ENCODE results near the gene SLC25A11.
"Not testable (repeated sequence)": the region's sequence is repeated elsewhere in the genome, so short reads cannot be mapped to it uniquely, and the experiment has no call there.

Gene SLC25A11

DNA sequence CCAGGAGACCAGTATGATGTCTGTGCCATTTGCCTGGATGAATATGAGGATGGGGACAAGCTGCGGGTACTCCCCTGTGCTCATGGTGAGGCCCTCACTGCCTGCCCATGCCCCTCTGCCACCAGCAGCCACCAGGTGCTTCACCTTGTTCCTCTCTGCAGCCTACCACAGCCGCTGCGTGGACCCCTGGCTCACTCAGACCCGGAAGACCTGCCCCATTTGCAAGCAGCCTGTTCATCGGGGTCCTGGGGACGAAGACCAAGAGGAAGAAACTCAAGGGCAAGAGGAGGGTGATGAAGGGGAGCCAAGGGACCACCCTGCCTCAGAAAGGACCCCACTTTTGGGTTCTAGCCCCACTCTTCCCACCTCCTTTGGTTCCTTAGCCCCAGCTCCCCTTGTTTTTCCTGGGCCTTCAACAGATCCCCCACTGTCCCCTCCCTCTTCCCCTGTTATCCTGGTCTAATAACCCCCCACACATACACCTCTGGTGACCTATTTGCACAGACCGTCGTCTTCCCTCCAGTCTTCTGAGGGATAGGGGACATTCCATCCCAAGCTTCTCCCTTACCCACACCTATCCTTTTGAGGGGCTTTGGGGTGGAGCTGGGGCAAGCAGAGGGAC lies 4.8 kb upstream of the SLC25A11 start:
- no peak for DNase-seq

DNA sequence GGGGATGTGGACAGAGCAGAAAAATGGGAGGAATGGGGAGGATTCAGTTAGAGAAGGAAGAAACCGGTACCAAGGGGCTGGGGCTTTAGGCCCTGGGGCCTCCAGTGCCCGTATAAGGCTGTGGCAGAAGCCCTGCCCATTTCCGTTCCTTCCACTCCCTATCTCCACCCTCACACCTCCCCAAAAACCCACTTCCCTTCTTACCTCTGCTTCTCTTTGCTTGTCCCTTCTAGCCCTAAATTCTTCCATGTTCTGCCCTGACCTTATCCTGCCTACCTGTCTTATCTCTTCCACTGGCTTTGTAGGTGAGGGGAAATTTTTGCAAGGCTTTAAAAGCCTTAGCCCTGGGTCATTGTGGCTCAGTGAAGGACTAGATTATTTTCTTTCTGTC lies 4.3 kb upstream of the SLC25A11 start:
- DNase-seq = no peak

DNA sequence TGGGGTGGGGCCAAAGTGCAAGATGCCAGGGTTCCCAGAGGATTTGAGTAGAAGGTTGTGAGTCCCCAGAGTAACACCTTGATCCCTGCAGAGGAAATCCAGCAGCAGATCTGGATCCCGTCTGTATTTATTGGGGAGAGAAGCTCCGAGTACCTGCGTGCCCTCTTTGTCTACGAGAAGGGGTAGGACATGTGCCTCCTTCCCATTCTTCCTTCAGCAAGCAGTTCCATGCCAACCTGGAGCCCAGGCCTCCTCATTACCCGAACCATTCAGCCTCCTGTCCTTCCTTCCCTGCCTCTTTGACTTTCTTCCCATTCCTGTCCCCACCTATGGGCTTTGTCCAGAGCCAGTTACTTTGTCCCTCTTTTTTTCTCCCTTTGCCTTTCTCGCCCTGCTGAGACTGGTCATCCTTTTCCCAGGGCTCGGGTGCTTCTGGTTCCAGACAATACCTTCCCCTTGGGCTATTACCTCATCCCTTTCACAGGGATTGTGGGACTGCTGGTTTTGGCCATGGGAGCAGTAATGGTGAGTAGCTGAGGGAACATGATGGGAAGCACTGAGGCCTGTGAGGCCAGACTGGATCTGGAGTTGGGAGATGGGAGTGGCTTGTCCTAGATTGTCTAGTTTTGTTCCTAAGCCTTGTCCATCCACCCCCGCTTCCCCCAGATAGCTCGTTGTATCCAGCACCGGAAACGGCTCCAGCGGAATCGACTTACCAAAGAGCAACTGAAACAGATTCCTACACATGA lies 3.1 kb upstream of the SLC25A11 start:
- DNase-seq = no peak

DNA sequence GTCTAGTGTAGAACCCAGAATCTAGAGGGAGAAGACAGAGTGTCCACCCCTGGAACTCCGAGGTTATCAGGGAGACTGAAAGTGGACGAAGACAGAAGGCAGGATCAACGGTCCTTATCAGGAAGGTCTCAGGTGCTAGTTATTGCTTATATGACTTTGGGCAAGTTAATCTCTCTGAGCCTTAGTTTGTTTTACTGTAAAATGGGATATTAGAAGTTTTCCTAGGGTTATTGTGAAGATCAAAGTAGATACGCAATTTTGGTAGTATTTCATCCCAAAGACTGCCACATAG lies 1.4 kb upstream of the SLC25A11 start:
- no peak for DNase-seq

DNA sequence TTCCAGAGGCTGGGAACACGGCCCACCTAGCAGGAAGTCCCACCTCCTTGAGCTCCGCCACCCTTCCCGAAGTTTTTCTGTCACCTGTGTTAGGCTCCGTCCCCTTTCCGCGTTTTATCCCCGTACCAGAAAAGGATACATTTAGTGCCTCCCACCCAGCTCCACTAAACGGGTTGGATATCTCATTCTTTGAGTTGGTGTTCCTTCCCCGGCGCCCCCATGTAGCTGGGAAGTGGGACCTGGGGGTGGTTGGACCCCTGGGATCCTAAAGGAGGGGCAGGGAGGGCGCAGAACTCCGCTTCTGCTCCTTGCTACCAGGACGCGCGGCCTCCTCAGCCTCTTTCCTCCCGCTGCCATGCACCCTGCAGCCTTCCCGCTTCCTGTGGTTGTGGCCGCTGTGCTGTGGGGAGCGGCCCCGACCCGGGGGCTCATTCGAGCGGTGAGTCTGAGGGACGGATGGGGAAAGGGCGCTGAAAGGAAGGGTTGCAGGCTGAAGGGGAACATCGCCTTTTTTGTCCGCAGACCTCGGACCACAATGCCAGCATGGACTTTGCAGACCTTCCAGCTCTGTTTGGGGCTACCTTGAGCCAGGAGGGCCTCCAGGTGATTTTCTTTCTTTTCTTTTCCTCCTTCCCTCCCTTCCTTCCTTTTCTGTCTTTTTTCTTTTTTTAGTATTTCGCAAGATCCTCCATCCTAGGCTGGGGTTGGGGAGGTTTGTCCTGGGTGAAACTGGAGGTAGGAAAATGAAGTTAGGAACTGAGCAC lies 891 bp upstream of the SLC25A11 start:
- no peak for DNase-seq

DNA sequence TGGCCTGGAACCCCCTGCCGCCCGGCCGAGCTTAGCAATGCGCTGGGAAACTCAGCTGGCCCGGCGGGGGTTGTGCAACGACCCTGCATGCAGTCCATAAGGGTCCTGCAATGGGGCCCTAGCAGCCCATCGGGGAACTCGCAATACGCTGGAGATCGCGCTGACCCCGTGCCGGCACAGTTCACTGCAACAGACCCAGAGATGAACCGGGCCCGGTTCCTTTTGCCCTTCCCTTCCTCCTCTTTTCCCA lies 375 bp downstream of the SLC25A11 start:
- no peak for DNase-seq

DNA sequence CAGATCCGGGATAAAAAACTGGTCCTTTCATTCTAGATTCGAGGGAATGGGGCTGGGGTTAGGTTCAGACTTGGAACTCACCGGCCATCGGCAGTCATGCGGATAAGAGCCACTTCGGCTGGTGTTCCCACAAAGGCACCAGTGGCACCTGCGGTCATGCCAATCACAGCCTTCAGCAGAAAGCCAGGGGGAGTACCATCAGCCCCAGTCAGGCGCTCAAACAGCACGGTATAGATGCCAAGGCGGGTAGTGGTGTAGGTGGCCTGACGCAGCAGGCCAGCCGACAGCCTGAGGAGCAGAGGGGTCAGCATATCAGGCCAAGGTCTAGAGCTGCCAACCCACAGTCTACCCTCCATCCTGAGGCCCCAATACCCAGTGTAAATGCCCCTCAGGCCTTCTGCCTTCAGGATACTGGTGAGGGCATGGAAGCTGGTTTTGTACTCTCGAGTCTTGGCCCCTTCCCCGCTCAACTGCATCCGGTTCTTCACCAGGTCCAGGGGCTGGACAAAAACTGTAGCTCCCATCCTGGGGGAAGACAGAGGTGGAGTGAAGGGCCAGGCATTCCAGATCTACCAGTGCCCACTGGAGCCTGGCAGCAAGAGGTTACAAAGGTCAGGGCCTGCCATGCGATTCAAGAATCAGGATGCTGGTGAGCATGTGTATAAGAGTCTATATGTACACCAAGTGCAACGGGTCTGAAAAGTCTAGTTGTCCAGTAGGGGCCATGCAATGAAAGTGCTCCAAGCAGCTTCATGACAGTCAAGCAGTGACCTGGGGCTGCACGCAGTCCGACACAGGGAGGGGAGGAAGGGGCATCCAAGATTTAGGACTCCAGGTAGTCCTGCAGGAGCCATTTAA lies 929 bp downstream of the SLC25A11 start:
- DNase-seq = no peak

DNA sequence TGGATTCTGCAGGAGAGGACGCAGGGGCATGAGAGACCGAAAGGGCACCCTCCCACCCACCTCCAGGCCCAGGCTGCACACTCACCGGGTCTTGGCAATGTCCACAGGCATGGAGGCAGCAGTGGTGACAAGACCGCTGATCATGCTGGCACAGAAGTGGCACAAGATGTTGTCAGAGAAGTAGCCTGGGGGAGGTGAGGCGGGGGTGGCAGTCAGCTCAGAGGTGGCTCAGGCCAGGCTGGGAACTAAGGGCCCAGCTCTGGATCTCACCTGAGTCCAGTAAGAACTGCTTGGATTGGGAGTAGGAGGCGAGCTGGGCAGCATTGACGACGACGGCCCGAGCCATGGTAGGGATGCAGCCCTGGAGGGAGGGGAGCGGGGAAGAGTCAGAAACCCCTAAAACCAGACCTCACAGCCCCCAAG lies 1.8 kb downstream of the SLC25A11 start:
- no peak for DNase-seq

DNA sequence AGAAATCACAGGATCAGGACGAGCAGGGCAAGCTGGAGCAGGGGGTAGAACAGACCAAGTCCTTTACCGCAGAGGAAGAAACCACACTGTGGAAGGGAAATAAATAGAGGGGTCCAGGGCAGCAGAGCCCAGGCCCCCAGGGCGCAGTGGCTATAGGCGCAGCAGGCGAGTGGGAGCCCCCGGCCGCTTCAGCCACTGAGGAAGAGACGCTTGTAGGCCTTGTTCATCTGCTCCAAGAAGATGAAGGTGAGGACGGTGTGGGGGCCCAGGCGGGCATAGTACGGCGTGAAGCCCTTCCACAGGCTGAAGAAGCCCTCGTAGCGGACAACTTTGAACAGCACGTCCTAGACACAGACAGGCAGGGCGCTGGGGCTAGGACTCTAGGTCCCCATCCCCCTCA lies 2.3 kb downstream of the SLC25A11 start:
- no peak for DNase-seq

DNA sequence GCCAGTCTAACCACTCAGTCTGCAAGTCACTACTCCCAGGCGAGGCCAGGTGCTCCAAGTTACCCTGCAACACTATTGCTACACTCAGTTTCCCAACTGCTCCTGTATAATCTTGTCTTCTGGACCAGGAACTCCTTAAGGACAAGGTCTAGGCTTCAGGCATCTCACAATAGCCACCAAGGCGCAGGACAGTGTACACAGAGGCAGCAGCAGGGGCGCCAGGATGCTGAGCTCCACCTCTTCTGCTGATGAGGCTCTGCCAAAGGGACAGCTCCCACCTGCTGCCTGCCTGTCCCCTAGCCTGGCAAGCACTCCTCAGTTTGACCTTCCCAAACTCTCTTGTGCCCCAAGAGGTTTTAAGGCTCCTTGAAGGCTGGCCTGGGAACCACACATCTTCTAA lies 3.4 kb downstream of the SLC25A11 start:
- DNase-seq = no peak

DNA sequence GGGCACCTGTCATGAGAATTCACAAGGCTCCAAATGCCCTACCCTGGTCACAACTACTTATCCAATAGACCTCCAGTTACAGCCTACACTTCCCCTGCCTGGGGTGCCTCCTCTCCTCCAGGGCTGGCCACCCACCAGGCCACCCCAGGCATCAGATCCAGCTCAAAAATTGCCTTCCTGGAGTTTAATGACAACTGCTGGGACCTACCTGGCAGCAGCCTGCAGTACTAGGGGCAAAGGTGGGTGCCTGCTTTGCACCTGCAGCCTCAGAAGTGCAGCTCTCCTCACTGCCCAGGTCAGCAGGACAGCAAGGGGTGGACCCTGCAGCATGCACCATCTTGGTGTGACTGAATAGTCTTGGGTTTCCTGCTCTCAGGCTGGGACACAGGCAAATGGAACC lies 4.2 kb downstream of the SLC25A11 start:
- no peak for DNase-seq

DNA sequence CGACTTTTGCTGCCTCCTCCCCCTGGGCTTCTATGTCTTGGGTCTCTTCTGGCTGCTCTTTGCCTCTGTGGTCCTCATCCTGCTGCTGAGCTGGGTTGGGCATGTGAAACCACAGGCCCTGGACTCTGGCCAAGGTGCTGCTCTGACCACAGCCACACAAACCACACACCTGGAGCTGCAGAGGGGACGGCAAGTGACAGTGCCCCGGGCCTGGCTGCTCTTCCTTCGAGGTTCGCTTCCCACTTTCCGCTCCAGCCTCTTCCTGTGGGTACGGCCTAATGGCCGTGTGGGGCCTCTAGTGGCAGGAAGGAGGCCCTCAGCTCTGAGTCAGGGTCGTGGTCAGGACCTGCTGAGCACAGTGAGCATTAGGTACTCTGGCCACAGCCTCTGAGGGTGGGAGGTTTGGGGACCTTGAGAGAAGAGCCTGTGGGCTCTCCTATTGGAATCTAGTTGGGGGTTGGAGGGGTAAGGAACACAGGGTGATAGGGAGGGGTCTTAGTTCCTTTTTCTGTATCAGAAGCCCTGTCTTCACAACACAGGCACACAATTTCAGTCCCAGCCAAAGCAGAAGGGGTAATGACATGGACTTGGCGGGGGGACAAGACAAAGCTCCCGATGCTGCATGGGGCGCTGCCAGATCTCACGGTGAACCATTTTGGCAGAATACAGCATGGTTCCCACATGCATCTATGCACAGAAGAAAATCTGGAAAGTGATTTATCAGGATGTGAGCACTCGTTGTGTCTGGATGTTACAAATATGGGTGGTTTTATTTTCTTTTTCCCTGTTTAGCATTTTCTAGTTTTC lies 5.5 kb downstream of the SLC25A11 start:
- DNase-seq = no peak

DNA sequence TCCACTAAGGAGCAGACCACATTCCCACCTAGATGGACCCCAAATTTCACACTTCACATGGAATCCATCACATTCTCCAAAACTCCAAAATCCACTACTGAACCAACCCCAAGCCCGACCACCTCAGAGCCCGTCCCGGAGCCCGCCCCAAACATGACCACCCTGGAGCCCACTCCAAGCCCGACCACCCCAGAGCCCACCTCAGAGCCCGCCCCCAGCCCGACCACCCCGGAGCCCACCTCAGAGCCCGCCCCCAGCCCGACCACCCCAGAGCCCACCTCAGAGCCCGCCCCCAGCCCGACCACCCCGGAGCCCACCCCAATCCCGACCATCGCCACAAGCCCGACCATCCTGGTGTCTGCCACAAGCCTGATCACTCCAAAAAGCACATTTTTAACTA lies 6.2 kb downstream of the SLC25A11 start:
- DNase-seq = no peak

DNA sequence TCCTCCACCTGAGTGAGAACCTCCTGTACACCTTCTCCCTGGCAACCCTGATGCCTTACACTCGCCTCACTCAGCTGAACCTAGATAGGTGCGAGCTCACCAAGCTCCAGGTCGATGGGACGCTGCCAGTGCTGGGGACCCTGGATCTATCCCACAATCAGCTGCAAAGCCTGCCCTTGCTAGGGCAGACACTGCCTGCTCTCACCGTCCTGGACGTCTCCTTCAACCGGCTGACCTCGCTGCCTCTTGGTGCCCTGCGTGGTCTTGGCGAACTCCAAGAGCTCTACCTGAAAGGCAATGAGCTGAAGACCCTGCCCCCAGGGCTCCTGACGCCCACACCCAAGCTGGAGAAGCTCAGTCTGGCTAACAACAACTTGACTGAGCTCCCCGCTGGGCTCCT lies 7.1 kb downstream of the SLC25A11 start:
- DNase-seq = no peak

DNA sequence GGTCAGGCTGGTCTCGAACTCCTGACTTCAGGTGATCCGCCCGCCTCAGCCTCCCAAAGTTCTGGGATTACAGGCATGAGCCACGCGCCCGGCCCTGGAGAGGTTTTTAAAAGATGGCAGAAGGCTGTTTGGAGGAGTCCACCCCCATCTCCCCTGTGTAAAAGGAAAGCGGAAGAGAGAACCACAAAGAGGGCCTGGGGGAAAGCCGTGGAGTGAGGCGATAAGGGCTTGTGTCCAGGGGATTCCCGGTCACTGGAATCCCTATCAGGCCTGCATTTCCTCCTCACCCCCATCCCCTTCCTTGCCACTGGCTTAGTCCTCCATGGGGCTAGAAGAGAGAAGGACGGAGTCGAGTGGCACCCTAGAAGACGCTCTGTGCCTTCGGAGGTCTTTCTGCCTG lies 7.9 kb downstream of the SLC25A11 start, which contains the start of gene GP1BA:
TSS of gene GP1BA (plus strand) at position 315 of the 400 bp plus-strand sequence. CDS start 328 bp downstream, outside the sequence.
- no peak for DNase-seq

DNA sequence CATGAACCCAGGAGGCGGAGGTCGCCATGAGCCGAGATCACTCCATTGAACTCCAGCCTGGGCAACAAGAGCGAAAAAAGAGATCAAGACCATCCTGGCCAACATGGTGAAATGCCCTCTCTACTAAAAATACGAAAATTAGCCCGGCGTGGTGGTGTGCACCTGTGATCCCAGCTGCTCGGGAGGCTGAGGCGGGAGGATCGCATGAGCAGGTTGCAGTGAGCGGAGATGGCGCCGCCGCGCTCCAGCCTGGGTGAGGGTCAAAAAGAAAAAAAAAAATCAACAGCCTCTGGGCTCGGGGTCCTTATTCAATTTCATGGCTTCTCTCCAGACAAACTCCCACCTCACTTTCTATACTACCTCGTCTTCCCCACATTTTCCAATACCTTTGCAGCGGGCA lies 11.0 kb downstream of the SLC25A11 start:
- DNase-seq = no peak

DNA sequence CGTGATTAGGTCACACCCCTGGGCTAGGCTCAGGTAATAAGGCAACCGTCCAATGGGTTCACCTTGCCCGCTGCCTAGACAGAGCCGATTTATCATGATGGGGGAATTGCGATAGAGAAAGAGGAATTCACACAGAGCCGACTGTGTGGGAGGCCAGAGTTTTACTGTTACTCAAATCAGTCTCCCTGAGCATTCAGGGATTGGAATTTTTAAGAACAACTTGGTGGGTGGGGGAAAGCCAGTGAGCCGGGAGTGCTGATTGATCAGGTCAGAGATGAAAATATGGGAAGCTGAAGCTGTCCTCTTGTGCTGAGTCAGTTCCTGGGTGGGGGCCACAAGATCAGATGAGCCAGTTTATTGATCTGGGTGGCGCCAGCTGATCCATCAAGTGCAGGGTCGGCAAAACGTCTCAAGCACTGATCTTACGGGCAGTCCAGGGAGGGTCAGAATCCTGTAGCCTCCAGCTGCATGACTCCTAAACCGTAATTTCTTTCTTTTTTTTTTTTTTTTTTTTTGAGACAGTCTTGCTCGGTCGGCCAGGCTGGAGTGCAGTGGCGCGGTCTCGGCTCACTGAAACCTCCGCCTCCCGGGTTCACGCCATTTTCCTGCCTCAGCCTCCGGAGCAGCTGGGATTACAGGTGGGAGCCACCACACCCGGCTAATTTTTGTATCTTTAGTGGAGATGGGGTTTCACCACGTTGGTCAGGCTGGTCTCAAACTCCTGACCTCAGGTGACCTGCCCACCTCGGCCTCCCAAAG lies 13.1 kb downstream of the SLC25A11 start:
- DNase-seq = not testable (repeated sequence)

DNA sequence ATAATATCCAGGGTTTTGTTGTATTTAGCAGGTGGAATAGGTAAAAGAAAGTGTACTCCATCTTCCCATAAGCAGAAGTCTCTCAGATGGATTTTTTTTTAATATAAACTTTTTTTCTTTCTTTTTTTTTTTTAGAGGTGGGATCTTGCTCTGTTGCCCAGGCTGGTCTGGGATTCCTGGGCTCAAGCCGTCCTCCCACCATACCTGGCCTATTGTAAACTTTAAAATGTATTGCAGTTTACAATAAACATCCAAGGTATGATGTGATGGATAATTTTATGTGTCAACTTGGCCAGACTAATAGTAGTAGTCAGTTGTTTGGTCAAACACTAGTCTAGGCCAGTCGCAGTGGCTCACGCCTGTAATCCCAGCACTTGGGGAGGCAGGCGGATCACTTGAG lies 18.5 kb downstream of the SLC25A11 start:
- no peak for DNase-seq

DNA sequence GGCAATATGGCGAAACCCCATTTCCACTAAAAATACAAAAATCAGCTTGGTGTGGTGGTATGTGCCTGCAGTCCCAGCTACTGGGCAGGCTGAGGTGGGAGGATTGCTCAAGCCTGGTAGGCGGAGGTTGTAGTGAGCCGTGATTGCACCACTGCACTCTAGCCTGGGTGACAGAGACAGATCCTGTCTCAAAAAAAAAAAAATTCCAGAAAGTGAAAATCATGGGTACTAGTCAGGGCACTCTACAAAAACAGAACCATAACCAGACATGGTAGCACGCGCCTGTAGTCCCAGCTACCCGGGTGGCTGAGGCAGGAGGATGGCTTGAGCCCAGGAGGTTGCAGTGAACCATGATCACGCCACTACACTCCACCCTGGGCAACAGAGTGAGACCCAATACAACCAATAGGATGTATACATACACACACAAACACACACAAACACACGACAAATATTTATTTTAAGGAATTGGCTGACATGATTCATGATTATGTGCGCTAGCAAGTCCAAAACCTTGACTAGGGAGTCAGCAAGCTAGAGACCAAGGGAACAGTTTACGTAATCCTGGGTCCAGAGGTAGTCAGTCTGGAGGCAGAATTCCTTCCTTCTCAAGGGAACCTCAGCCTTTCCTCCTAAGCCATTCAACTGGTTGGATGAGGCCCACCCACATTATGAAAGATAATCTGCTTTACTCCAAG lies 19.3 kb downstream of the SLC25A11 start:
- no peak for DNase-seq

DNA sequence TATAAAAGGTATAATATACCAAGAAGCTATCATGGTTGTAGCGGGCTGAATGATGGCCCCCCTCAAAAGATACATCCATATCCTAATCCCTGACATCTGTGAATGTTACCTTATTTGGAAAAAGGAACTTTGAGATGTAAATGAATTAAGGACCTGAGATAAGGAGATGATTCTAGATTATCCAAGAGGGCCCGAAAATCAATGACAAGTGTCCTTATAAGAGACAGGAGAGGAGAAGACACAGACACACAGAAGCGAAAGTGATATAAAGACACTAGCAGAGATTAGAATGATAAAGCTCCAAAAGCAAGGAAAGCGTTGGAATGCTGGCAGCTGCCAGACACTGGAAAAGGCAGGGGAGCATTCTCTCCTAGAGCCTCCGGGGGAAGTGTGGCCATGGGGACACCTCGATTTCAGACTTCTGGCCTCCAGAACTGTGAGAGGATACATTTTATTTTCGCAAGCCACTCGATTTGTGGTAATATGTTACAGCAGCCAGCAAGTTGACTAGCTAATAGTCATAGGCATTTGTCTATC lies 20.3 kb downstream of the SLC25A11 start:
- DNase-seq = no peak

DNA sequence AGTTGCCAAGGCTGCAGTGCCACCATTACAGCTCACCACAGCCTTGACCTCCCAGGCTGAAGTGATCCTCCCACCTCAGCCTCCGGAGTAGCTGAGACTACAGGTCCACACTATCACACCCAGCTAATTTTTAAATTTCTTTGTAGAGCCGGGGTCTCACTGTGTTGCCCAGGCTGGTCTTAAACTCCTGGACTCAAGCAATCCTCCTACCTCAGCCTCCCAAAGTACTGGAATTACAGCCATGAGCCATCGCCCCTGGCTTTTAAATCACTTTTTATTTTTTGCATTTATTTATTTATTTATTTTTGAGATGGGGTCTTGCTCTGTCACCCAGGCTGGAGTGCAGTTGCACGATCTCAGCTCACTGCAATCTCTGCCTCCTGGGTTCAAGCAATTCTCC lies 25.3 kb downstream of the SLC25A11 start:
- not testable (repeated sequence) for DNase-seq
